ENCODE results near the gene AMPD3. TPM values are rescaled to one million over a fixed set of nuclear protein-coding genes. Genes with fewer than 3 reads are reported as not detected.

AMPD3 gene
- total RNA-seq, 2 experiments from 2014 or later, result 11.9 to 12.3 TPM

DNA sequence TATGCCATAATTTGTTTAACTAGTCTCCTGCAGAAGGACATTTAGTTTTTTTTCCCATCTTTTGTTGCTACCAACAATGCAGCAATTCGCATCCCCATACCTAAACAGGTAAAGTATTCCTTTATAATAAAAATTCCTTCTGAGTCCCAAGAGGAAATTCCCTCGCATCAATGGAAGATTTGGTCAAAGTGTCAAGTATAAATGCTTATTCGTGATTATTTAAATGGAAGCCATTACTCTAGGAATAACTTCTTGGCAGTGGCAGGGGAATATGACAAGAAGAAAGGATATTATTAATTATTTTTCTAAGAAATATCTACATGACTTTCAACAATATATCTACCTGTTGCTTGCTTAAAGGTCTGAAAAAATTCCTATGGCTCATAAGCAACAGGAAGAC lies 60.4 kb downstream of the AMPD3 start:
- no peaks in the 10 kb centered on the region for H3K9me3 Mint-ChIP-seq (ENCODE audit: insufficient read depth)
- H3K4me3 Mint-ChIP-seq, result no peak overlapping the region
- ATAC-seq (no peak), DNase-seq (no peak)
- ChIA-PET CTCF (no interaction called here), POLR2A (no interaction called here)
- H3K27ac Mint-ChIP-seq, result no peak overlapping the region
- H3K27me3 Mint-ChIP-seq (ENCODE audit: low read depth), result no peaks in the 10 kb centered on the region
- H3K36me3 Mint-ChIP-seq (ENCODE audit: low read depth), result peaks cover 11% of the 10 kb centered on the region
- H3K4me1 Mint-ChIP-seq (ENCODE audit: low read depth), result peaks cover 10% of the 10 kb centered on the region

DNA sequence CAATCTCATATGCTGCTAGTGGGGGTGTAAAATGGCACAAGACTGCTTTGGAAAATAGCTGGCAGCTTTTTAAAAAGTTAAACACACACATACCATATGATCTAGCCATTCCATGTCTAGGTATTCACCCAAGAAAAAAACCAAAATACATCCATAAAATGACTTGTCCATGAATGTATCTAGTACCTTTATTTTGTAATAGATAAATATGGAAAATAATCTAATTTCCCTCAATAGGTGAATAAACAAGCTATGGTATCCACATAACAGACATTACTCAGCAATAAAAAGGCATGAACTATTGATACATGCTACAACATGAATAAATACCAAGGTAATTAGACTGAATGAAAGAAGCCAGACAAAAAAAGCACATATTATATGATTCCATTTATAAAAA lies 63.1 kb downstream of the AMPD3 start:
- no peak for ATAC-seq
- POLR2A ChIA-PET, result no interaction called here

DNA sequence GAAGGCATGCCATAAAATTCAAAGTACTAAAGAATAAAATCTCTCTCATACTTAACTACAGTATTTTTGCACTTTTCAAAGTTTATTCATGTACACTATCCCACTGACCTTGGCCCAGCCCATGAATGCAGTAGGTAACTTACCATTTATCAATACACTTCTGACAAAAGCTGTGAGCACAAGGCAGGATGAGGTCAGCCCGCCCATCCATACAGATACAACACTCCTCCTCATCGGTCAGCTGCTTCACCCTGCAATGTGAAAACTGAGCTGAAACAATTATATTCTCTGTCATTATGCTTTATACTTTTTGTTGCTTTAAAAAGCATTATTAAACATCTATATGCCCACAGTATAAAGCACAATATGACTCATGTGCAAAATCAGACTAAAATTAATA lies 63.8 kb downstream of the AMPD3 start:
- no peak overlapping the region for H3K4me3 Mint-ChIP-seq
- DNase-seq (no peak), ATAC-seq (no peak)
- no peaks in the 10 kb centered on the region for H3K9me3 Mint-ChIP-seq (ENCODE audit: insufficient read depth)
- H3K36me3 Mint-ChIP-seq (ENCODE audit: low read depth), result peaks cover 17% of the 10 kb centered on the region
- H3K27me3 Mint-ChIP-seq (ENCODE audit: low read depth), result no peaks in the 10 kb centered on the region
- ChIA-PET CTCF (interaction anchor here (1.0 to 3.4 kb wide), 3 partner anchors 16 to 105 kb away, joined by 3 to 18 read pairs (median 5); partner anchors contain the start of gene RNF141), POLR2A (interaction anchor here (1.2 kb wide), 1 partner anchor 8 kb away, joined by 3 read pairs; no protein-coding TSS in a partner anchor)
- H3K27ac Mint-ChIP-seq, result no peak overlapping the region
- H3K4me1 Mint-ChIP-seq (ENCODE audit: low read depth), result no peaks in the 10 kb centered on the region

More for the DNA sequence above, 63.1 kb downstream of the AMPD3 start:
- Mint-ChIP-seq H3K9me3 (ENCODE audit: insufficient read depth) (no peaks in the 10 kb centered on the region), H3K27ac (no peak overlapping the region), H3K4me1 (ENCODE audit: low read depth) (peaks cover 2% of the 10 kb centered on the region), H3K4me3 (no peak overlapping the region), H3K27me3 (ENCODE audit: low read depth) (no peaks in the 10 kb centered on the region), H3K36me3 (ENCODE audit: low read depth) (peaks cover 13% of the 10 kb centered on the region)
- CTCF ChIA-PET, result interaction anchor here (3.4 kb wide), 1 partner anchor 22 kb away, joined by 18 read pairs; the partner anchor contains the start of gene RNF141
- DNase-seq, result no peak

GRCh38 chr11:10519630-10520029 lies 64.6 kb downstream of the AMPD3 start:
- Mint-ChIP-seq H3K27ac (no peak overlapping the region), H3K4me3 (no peak overlapping the region), H3K27me3 (ENCODE audit: low read depth) (no peaks in the 10 kb centered on the region), H3K4me1 (ENCODE audit: low read depth) (no peaks in the 10 kb centered on the region), H3K9me3 (ENCODE audit: insufficient read depth) (no peaks in the 10 kb centered on the region), H3K36me3 (ENCODE audit: low read depth) (peaks cover 17% of the 10 kb centered on the region)
- DNase-seq, result no peak
- ChIA-PET CTCF (interaction anchor here (1.0 to 1.7 kb wide), 3 partner anchors 15 to 106 kb away, joined by 3 to 9 read pairs (median 5); partner anchors contain the start of gene RNF141), POLR2A (interaction anchor here (1.2 kb wide), 1 partner anchor 9 kb away, joined by 3 read pairs; no protein-coding TSS in a partner anchor)
- no peak for ATAC-seq

DNA sequence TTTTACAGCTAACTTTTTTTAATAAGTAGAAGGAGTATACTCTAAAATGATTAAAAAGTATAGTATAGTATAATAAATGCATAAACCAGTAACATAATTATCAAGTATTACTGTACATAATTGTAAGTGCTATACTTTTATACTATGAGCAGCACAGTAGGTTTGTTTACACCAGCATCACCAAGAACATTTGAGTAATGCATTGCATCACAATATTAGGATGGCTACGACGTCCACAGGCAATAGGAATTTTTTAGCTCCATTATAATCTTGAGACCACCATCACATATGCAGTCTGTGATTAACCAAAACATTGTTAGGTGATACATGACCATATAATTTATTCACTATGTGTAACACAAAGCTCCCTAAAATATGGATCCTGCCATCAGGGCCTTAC lies 65.5 kb downstream of the AMPD3 start:
- H3K27ac Mint-ChIP-seq, result no peak overlapping the region
- ChIA-PET CTCF (interaction anchor here (0.6 to 1.8 kb wide), 5 partner anchors 10 to 135 kb away, joined by 3 to 9 read pairs (median 4); partner anchors contain the start of gene RNF141), POLR2A (interaction anchor here (0.6 kb wide), 1 partner anchor 373 kb away, joined by 3 read pairs; no protein-coding TSS in a partner anchor)
- H3K9me3 Mint-ChIP-seq (ENCODE audit: insufficient read depth), result no peaks in the 10 kb centered on the region
- H3K27me3 Mint-ChIP-seq (ENCODE audit: low read depth), result no peaks in the 10 kb centered on the region
- peaks cover 19% of the 10 kb centered on the region for H3K36me3 Mint-ChIP-seq (ENCODE audit: low read depth)
- no peaks in the 10 kb centered on the region for H3K4me1 Mint-ChIP-seq (ENCODE audit: low read depth)
- no peak for DNase-seq
- no peak overlapping the region for H3K4me3 Mint-ChIP-seq
- no peak for ATAC-seq

GRCh38 chr11:10522276-10522675 lies 67.2 kb downstream of the AMPD3 start:
- CTCF ChIA-PET, result no interaction called here
- Mint-ChIP-seq H3K36me3 (ENCODE audit: low read depth) (peaks cover 18% of the 10 kb centered on the region), H3K4me1 (ENCODE audit: low read depth) (peaks cover 7% of the 10 kb centered on the region)

GRCh38 chr11:10522921-10523320 lies 67.9 kb downstream of the AMPD3 start:
- peaks cover 22% of the 10 kb centered on the region for H3K36me3 Mint-ChIP-seq (ENCODE audit: low read depth)
- ATAC-seq (no peak), DNase-seq (no peak)
- POLR2A ChIA-PET, result interaction anchor here (1.0 kb wide), 1 partner anchor 18 kb away, joined by 4 read pairs; the partner anchor contains the start of gene RNF141
- H3K27ac Mint-ChIP-seq, result no peak overlapping the region
- CTCF ChIA-PET, result interaction anchor here (1.5 kb wide), 1 partner anchor 18 kb away, joined by 10 read pairs; the partner anchor contains the start of gene RNF141
- no peaks in the 10 kb centered on the region for H3K27me3 Mint-ChIP-seq (ENCODE audit: low read depth)
- H3K4me1 Mint-ChIP-seq (ENCODE audit: low read depth), result peaks cover 11% of the 10 kb centered on the region
- H3K4me3 Mint-ChIP-seq, result no peak overlapping the region
- H3K9me3 Mint-ChIP-seq (ENCODE audit: insufficient read depth), result no peaks in the 10 kb centered on the region

More at GRCh38 chr11:10522276-10522675, 67.2 kb downstream of the AMPD3 start:
- DNase-seq, result no peak
- POLR2A ChIA-PET, result no interaction called here
- Mint-ChIP-seq H3K27me3 (ENCODE audit: low read depth) (no peaks in the 10 kb centered on the region), H3K4me3 (no peak overlapping the region), H3K27ac (no peak overlapping the region), H3K9me3 (ENCODE audit: insufficient read depth) (no peaks in the 10 kb centered on the region)
- no peak for ATAC-seq

DNA sequence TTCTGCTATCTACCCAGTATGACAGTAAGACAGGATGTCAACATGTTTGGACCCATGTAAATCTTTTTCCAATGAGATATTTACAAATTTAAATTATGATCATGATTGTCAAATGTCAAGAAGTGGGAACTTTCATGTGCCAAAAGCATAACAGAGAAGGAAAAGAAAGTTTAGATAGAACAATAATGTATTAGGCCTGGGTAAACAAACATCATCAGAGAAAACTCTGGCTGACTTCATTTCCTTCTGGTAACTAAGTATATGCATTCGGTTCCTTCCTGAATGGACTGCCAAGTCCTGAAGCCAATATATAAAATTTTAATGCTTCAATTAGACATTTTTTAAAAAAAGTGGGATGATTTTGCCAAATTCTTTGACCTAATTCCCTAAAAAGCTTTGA lies 69.4 kb downstream of the AMPD3 start:
- DNase-seq (no peak), ATAC-seq (no peak)
- no peaks in the 10 kb centered on the region for H3K9me3 Mint-ChIP-seq (ENCODE audit: insufficient read depth)
- no peaks in the 10 kb centered on the region for H3K27me3 Mint-ChIP-seq (ENCODE audit: low read depth)
- CTCF ChIA-PET, result no interaction called here
- POLR2A ChIA-PET, result no interaction called here
- H3K4me3 Mint-ChIP-seq, result no peak overlapping the region
- H3K27ac Mint-ChIP-seq, result no peak overlapping the region
- peaks cover 11% of the 10 kb centered on the region for H3K4me1 Mint-ChIP-seq (ENCODE audit: low read depth)
- peaks cover 22% of the 10 kb centered on the region for H3K36me3 Mint-ChIP-seq (ENCODE audit: low read depth)

- Mint-ChIP-seq H3K27ac (no peak overlapping the region), H3K4me1 (ENCODE audit: low read depth) (peaks cover 11% of the 10 kb centered on the region), H3K9me3 (ENCODE audit: insufficient read depth) (no peaks in the 10 kb centered on the region), H3K27me3 (ENCODE audit: low read depth) (no peaks in the 10 kb centered on the region), H3K36me3 (ENCODE audit: low read depth) (peaks cover 15% of the 10 kb centered on the region), H3K4me3 (no peak overlapping the region)
- ATAC-seq (peak; percentile 49), DNase-seq (no peak)
- ChIA-PET POLR2A (interaction anchor here (1.0 kb wide), 1 partner anchor 13 kb away, joined by 3 read pairs; no protein-coding TSS in a partner anchor), CTCF (interaction anchor here (1.8 to 2.2 kb wide), 2 partner anchors 14 to 74 kb away, joined by 6 to 16 read pairs; partner anchors contain the start of gene RNF141)
Observed at GRCh38 chr11:10526974-10527918, 72.2 kb downstream of the AMPD3 start.

DNA sequence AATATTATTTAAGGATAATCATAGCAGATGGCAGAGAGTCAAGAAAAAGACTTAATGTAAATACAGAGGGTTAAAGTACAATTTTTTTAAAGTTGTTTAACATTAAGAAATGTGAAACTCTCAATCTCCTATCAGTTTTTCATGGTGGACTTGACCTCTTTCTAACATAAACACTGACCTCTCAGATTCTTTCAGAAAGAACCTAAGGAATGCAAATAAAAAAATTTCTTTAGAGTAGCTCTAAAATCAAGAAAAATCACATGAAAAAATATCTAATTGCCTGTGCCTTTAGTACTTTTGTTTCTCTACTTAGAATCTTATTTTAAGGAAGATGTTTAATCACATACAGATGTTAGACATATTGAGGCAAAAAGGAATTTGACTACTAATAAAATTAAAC lies 73.1 kb downstream of the AMPD3 start:
- ATAC-seq, result no peak
- no peak overlapping the region for H3K4me3 Mint-ChIP-seq
- no peak overlapping the region for H3K27ac Mint-ChIP-seq
- H3K27me3 Mint-ChIP-seq (ENCODE audit: low read depth), result no peaks in the 10 kb centered on the region
- DNase-seq, result no peak
- POLR2A ChIA-PET, result no interaction called here
- CTCF ChIA-PET, result interaction anchor here (0.6 to 2.2 kb wide), 3 partner anchors 13 to 162 kb away, joined by 3 to 16 read pairs (median 6); partner anchors contain the start of gene RNF141
- H3K4me1 Mint-ChIP-seq (ENCODE audit: low read depth), result peaks cover 11% of the 10 kb centered on the region
- no peaks in the 10 kb centered on the region for H3K9me3 Mint-ChIP-seq (ENCODE audit: insufficient read depth)
- H3K36me3 Mint-ChIP-seq (ENCODE audit: low read depth), result peaks cover 15% of the 10 kb centered on the region

DNA sequence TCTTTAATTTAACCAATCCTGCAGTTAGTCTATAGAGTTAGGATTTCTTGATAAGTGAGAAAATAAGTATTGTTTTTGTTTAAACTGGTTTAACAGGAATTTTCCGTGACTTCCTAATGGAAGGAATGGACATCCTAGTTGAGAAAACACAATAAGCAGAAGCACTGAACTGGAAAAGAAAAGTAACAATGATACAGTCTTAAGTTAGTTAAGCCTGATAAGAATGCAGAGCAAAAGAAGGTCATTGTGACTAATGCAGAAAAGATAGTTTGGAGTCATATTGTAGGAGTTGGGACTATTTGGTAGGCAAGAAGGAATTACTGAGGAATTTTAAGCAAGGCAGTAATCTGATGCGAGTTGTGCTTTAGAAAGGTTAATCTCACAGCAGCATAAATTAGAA lies 74.2 kb downstream of the AMPD3 start:
- Mint-ChIP-seq H3K27ac (no peak overlapping the region), H3K9me3 (ENCODE audit: insufficient read depth) (no peaks in the 10 kb centered on the region), H3K36me3 (ENCODE audit: low read depth) (peaks cover 11% of the 10 kb centered on the region), H3K27me3 (ENCODE audit: low read depth) (no peaks in the 10 kb centered on the region), H3K4me3 (no peak overlapping the region), H3K4me1 (ENCODE audit: low read depth) (peaks cover 11% of the 10 kb centered on the region)
- DNase-seq, result no peak
- no peak for ATAC-seq
- CTCF ChIA-PET, result interaction anchor here (2.2 kb wide), 1 partner anchor 12 kb away, joined by 16 read pairs; the partner anchor contains the start of gene RNF141
- POLR2A ChIA-PET, result no interaction called here

All from activated CD8-positive, alpha-beta T cell treated with anti-CD3 and anti-CD28 coated beads, Interleukin-2, amount 10 ng/mL, durations not matched to agents 7 days and 5 days (primary cell).